Measurements from ENCODE around the gene IL1R2. TPM values are rescaled to one million over a fixed set of nuclear protein-coding genes. Genes with fewer than 3 reads are reported as not detected.

Gene IL1R2
- total RNA-seq, 1 donor from 2014 or later = 23.3 TPM

- Histone ChIP-seq H3K36me3 (no peaks in the 10 kb centered on the region), H3K9me3 (no peaks in the 10 kb centered on the region), H3K27me3 (ENCODE audit: low read depth) (no peaks in the 10 kb centered on the region), H3K4me1 (peaks cover 65% of the 10 kb centered on the region), H3K4me3 (no peak overlapping the region), H3K27ac (peak overlapping the region; percentile 38)
- peak; percentile 32 to 50 for ATAC-seq
- intact Hi-C loops (cut with DNase I) = no loop called here
- no peak for DNase-seq
- no peak for TF ChIP-seq CTCF (IDR thresholded peaks at IDR 0.05)
These were observed 56.7 kb downstream of the IL1R2 start for GRCh38 chr2:102048465-102048864.

GRCh38 chr2:102049756-102050443 is 58.1 kb downstream of the IL1R2 start:
- intact Hi-C loops (cut with DNase I) = no loop called here

GRCh38 chr2:102050854-102051391 is 59.2 kb downstream of the IL1R2 start:
- DNase-seq (peak; percentile 66), ATAC-seq (peak; percentile 52 to 54)
- Histone ChIP-seq H3K4me3 (no peak overlapping the region), H3K4me1 (peaks cover 71% of the 10 kb centered on the region), H3K27me3 (ENCODE audit: low read depth) (no peaks in the 10 kb centered on the region), H3K9me3 (no peaks in the 10 kb centered on the region), H3K27ac (peak overlapping the region; percentile 68), H3K36me3 (no peaks in the 10 kb centered on the region)
- intact Hi-C loops (cut with DNase I) = no loop called here
- no peak for TF ChIP-seq CTCF (IDR thresholded peaks at IDR 0.05)

More at GRCh38 chr2:102049756-102050443, 58.1 kb downstream of the IL1R2 start:
- peaks cover 68% of the 10 kb centered on the region for H3K4me1 ChIP-seq
- DNase-seq = no peak
- H3K36me3 ChIP-seq = no peaks in the 10 kb centered on the region
- H3K4me3 ChIP-seq = no peak overlapping the region
- H3K9me3 ChIP-seq = no peaks in the 10 kb centered on the region
- no peaks in the 10 kb centered on the region for H3K27me3 ChIP-seq (ENCODE audit: low read depth)
- peak overlapping the region; percentile 60 for H3K27ac ChIP-seq
- peak; percentile 25 to 57 for ATAC-seq
- TF ChIP-seq CTCF (IDR thresholded peaks at IDR 0.05) = no peak

- Histone ChIP-seq H3K36me3 (no peaks in the 10 kb centered on the region), H3K27ac (peak overlapping the region; percentile 68), H3K27me3 (ENCODE audit: low read depth) (no peaks in the 10 kb centered on the region), H3K4me1 (peaks cover 67% of the 10 kb centered on the region), H3K4me3 (no peak overlapping the region), H3K9me3 (no peaks in the 10 kb centered on the region)
- TF ChIP-seq CTCF (IDR thresholded peaks at IDR 0.05) = no peak
- ATAC-seq (no peak), DNase-seq (no peak)
- intact Hi-C loops (cut with DNase I) = no loop called here
These were observed 60.0 kb downstream of the IL1R2 start for GRCh38 chr2:102051692-102052277.

- peaks cover 64% of the 10 kb centered on the region for H3K4me1 ChIP-seq
- no peak for TF ChIP-seq CTCF (IDR thresholded peaks at IDR 0.05)
- no peak overlapping the region for H3K4me3 ChIP-seq
- ATAC-seq (no peak), DNase-seq (no peak)
- no peaks in the 10 kb centered on the region for H3K9me3 ChIP-seq
- H3K27me3 ChIP-seq (ENCODE audit: low read depth) = no peaks in the 10 kb centered on the region
- no peak overlapping the region for H3K27ac ChIP-seq
- intact Hi-C loops (cut with DNase I) = no loop called here
- no peaks in the 10 kb centered on the region for H3K36me3 ChIP-seq
These were observed 60.6 kb downstream of the IL1R2 start for GRCh38 chr2:102052365-102052764.

Measured in lower lobe of right lung (tissue), 2 donors.